AG09309 (cell line): ENCODE measurements around the gene OR10A5.
"Not testable (repeated sequence)": the region's sequence is repeated elsewhere in the genome, so short reads cannot be mapped to it uniquely, and the experiment has no call there.

Experiments used
- DNase-seq: peaks from one replicate; pipeline ENCODE4 v3.0.0-alpha.2; 2010; ENCODE audit warnings: low read depth
- H3K4me3 ChIP-seq: 2 replicates; pipeline ENCODE4 v1.5.1; 2011; ENCODE audit warnings: mild to moderate bottlenecking, low read depth, low read length, moderate library complexity; ENCODE audit not compliant: control insufficient read depth
- TF ChIP-seq, protein P1 (sequence below): IDR thresholded peaks from 2 replicates; pipeline ENCODE4 v1.5.1; 2011; ENCODE audit warnings: mild to moderate bottlenecking, low read depth, low read length, inconsistent platforms; ENCODE audit not compliant: insufficient read depth, control insufficient read depth; ENCODE audit errors: missing control alignments

OR10A5 gene

DNA sequence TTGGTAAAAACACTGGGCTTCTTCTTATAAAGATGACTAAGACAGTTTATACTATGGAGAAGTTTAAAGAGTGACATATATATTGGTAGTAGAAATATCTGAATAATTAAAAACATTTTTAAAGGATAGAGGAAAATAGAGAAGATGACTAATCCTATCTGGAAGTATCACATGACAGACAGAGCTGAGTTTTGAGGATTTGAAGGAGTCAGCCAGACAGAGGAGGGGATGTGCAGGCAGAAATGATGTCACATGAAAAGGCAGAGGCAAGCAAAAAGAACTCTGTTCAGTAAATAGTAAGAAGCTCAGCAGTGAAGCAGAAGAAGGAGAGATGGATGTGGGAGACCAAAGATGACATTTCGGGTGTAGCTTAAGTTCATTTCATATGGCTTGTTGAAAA is 19.0 kb downstream of the OR10A5 start:
- no peak overlapping the region for H3K4me3 ChIP-seq
- DNase-seq, result no peak
- TF ChIP-seq, protein P1, sequence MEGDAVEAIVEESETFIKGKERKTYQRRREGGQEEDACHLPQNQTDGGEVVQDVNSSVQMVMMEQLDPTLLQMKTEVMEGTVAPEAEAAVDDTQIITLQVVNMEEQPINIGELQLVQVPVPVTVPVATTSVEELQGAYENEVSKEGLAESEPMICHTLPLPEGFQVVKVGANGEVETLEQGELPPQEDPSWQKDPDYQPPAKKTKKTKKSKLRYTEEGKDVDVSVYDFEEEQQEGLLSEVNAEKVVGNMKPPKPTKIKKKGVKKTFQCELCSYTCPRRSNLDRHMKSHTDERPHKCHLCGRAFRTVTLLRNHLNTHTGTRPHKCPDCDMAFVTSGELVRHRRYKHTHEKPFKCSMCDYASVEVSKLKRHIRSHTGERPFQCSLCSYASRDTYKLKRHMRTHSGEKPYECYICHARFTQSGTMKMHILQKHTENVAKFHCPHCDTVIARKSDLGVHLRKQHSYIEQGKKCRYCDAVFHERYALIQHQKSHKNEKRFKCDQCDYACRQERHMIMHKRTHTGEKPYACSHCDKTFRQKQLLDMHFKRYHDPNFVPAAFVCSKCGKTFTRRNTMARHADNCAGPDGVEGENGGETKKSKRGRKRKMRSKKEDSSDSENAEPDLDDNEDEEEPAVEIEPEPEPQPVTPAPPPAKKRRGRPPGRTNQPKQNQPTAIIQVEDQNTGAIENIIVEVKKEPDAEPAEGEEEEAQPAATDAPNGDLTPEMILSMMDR, result no peak

DNA sequence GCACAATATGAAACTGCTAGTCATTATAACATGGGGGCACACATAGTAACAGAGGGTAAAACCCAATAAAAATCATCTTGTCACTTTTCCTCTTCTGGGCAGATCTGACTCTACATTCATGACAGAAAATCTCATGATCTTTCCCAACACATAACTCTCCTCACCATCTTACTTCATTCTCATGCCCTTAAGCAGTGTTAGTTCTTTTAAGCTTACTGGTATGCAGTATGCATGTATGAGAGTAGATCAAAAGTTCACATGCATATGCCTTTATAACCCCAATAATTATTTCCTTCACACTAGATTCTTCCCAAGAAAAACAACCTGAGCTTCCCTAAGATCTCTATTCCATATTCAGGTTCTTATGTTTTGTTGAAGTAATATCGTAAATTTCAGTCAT is 25.8 kb downstream of the OR10A5 start:
- no peak overlapping the region for H3K4me3 ChIP-seq
- TF ChIP-seq, protein P1, result no peak
- DNase-seq, result no peak

DNA sequence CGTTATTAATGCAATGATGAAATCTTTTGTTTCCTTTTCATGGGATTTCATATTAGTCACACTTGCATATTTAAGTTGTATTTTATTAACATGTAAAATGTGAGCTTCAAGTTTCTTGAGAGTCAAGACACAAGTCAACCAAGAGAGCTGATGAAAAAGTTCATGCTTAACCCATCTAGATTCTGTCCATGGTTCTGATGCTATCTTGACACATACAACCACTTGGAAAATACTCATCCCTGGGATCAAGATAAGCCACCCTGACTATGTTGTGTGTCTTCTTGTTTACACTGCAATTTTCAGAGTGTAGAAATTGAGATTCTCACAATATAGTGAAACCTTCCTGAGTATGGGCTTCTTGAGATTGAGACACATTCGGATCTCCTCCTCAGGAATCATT is 30.3 kb downstream of the OR10A5 start:
- DNase-seq, result no peak
- TF ChIP-seq, protein P1, result no peak
- no peak overlapping the region for H3K4me3 ChIP-seq

DNA sequence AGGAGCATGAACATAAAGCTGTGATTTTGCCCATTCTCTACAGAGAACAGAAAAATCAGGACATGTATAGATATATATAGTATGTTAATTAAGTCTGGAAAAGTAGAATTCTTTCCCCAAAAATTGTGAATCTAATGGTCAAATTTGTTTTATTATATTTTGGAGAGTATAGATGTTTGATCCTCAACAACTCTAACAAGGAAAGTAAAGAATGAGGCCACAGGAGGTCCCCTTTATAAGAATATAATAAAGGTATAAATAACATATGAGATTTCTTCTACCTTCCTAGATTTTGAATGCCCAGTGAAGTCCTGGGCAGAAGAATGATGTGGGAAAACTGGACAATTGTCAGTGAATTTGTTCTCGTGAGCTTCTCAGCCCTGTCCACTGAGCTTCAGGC is 30.8 kb downstream of the OR10A5 start, which contains the start of gene OR10A4:
Gene OR10A4, plus strand, starts transcription at position 301 of the 400 bp plus-strand sequence. Its CDS starts 23 bp downstream, at position 324.
- TF ChIP-seq, protein P1, result no peak
- H3K4me3 ChIP-seq, result no peak within 1 kb of the TSS
- no peak for DNase-seq

DNA sequence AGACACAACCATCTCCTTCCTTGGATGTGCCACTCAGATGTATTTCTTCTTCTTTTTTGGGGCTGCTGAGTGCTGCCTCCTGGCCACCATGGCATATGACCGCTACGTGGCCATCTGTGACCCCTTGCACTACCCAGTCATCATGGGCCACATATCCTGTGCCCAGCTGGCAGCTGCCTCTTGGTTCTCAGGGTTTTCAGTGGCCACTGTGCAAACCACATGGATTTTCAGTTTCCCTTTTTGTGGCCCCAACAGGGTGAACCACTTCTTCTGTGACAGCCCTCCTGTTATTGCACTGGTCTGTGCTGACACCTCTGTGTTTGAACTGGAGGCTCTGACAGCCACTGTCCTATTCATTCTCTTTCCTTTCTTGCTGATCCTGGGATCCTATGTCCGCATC is 31.4 kb downstream of the OR10A5 start:
- TF ChIP-seq, protein P1, result no peak
- H3K4me3 ChIP-seq, result no peak overlapping the region
- DNase-seq, result no peak

DNA sequence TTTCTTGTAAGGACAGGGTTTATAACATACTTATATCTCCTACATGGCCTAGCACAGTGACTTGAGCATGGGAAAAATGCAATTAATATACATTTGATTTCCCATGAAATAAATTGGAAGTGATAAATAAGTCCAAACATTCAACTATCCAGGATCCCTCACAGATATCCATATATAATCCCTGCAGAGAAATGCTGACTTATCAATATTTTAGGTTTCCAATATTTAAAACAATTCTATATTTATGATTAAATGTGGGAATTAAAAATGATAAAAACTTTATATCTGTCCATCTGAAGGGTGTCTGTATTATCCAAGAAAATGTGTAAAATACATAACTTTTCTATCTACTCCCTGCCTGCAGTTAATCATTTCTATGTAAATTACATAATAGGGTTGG is 37.3 kb downstream of the OR10A5 start:
- no peak overlapping the region for H3K4me3 ChIP-seq
- DNase-seq, result no peak
- TF ChIP-seq, protein P1, result no peak

DNA sequence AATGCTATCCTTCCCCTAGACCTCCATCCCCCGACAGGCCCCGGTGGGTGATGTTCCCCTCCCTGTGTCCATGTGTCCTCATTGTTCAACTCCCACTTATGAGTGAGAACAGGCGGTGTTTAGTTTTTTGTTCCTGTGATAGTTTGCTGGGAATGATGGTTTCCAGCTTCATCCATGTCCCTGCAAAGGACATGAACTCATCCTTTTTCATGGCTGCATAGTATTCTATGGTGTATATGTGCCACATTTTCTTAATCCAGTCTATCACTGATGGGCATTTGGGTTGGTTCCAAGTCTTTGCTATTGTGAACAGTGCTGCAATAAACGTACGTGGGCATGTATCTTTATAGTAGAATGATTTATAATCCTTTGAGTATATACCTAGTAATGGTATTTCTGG is 42.2 kb downstream of the OR10A5 start:
- not testable (repeated sequence) for DNase-seq, H3K4me3 ChIP-seq
